AG04449 (cell line): ENCODE data around the gene FGF16.

Experiments used
- CTCF ChIA-PET: fragments of 350-600 bp; formaldehyde crosslinking; extraction: SDS; loops from one replicate; lab custom pipeline; 2021; ENCODE audit warnings: antibody characterized with exemption; lab: Yijun Ruan, JAX
- POLR2A ChIA-PET: fragments of 400-600, 350-600 bp; formaldehyde crosslinking; extraction: SDS; loops from one replicate; lab custom pipeline; 2020; ENCODE audit warnings: antibody characterized with exemption, inconsistent platforms; lab: Yijun Ruan, JAX
- DNase-seq: peaks from one replicate; pipeline ENCODE4 v3.0.0-alpha.2; 2010; ENCODE audit warnings: low read depth, low spot score
- H3K4me3 ChIP-seq: 2 replicates; pipeline ENCODE4 v1.5.1; 2011; ENCODE audit warnings: low read depth, mild to moderate bottlenecking, control low read depth, low read length
- CTCF ChIP-seq: IDR thresholded peaks from one replicate; pipeline ENCODE4 v1.5.1; 2011; ENCODE audit warnings: mild to moderate bottlenecking, moderate library complexity, low read length, control low read depth, inconsistent platforms; ENCODE audit not compliant: insufficient read depth; ENCODE audit errors: missing control alignments

FGF16 gene

GRCh38 chrX:77433001-77433400 is 14.2 kb upstream of the FGF16 start:
- ChIA-PET POLR2A (no interaction called here), CTCF (no interaction called here)
- H3K4me3 ChIP-seq: no peak overlapping the region
- no peak for DNase-seq
- no peak for TF ChIP-seq CTCF

DNA sequence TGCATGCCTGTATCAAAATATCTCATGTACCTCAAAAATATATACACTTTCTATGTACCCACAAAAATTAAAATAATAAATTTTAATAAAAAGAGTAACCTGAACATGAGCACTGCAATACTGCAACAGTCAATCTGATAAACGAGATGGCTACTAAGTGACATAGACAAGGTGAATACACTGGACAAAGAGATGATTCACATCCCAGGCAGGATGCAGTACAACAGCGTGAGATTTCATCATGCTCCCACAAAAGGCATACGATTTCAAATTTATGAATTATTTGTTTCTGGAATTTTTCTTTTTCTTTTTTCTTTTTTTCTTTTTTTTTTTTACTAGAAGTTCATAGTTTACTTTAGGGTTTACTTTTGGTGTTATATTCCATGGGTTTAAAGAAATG is 12.2 kb upstream of the FGF16 start:
- no peak overlapping the region for H3K4me3 ChIP-seq
- TF ChIP-seq CTCF: no peak
- POLR2A ChIA-PET: no interaction called here
- no peak for DNase-seq
- CTCF ChIA-PET: no interaction called here

DNA sequence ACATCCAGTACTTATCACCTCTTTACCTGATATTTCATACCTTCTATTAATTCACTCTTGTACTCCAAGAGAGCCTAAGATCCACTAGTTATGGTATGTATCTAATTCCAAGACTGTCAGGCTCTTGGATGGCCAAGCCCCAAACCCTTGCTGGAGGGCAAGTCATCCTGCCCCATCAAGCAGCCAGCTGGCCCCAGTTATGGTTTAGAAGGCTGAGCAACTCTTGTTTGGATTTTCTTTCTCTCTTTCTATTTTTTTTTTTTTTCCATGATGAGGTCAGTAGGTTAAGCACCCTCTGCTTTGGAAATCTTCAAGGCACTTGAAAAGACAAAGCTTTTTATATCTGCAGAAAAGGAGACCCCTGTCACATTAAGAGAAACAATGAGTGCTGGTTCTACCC is 10.9 kb upstream of the FGF16 start:
- ChIA-PET CTCF (no interaction called here), POLR2A (no interaction called here)
- TF ChIP-seq CTCF: no peak
- no peak overlapping the region for H3K4me3 ChIP-seq
- no peak for DNase-seq

- CTCF ChIA-PET: no interaction called here
Observed at GRCh38 chrX:77436682-77437081, 10.5 kb upstream of the FGF16 start.

DNA sequence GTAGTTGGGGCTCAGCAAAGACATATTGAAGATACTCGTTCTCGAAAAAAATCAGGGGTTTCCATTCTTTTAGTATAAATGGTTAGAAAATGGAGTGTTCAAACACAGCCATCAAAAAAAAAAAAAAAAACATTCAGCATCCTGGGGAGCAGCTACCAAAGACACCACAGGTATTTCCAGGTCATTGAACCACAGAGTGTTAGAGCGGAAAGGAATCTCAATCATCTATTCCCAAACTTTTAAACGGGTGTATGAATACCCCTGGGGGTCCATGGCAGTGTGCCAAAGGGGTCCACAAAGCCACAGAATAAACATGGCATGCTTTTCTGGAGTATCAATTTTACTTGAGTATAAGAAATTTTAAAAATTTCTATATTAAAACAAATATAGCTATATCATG is 6.9 kb upstream of the FGF16 start:
- CTCF ChIA-PET: no interaction called here

More at GRCh38 chrX:77436682-77437081, 10.5 kb upstream of the FGF16 start:
- TF ChIP-seq CTCF: no peak
- H3K4me3 ChIP-seq: no peak overlapping the region
- DNase-seq: no peak
- POLR2A ChIA-PET: no interaction called here

GRCh38 chrX:77441033-77441432 is 6.2 kb upstream of the FGF16 start:
- no peak overlapping the region for H3K4me3 ChIP-seq
- DNase-seq: no peak
- POLR2A ChIA-PET: no interaction called here
- no peak for TF ChIP-seq CTCF
- CTCF ChIA-PET: no interaction called here

More for the DNA sequence above, 6.9 kb upstream of the FGF16 start:
- POLR2A ChIA-PET: no interaction called here
- DNase-seq: no peak
- H3K4me3 ChIP-seq: no peak overlapping the region
- no peak for TF ChIP-seq CTCF
